ENCODE results near the gene ACTL10. TPM values are rescaled to one million over a fixed set of nuclear protein-coding genes. Genes with fewer than 3 reads are reported as not detected.

The ACTL10 gene
- total and polyA plus RNA-seq, 4 donors = 0.63 to 1.2 (median 1.1) TPM

- no peaks in the 10 kb centered on the region for H3K9me3 ChIP-seq (ENCODE audit: control insufficient read depth, low read length)
- intact Hi-C loops (cut with DNase I) = loop anchor here in 1 of 2 donors (5.0 kb wide), 1 partner anchor 36 kb away; the partner anchor contains the start of gene PXMP4
- no peaks in the 10 kb centered on the region for H3K4me1 ChIP-seq (ENCODE audit: control insufficient read depth in 1 of 2, insufficient read depth in 2 of 2, low read length in 2 of 2)
- H3K4me3 ChIP-seq (ENCODE audit: low read length in 2 of 2) = peak within 1 kb of the TSS; percentile 40 to 47
- DNase-seq (peak; percentile 97 to 98), ATAC-seq (ENCODE audit: low FRiP score) (peak; percentile 97)
- no peak within 1 kb of the TSS for H3K27ac ChIP-seq (ENCODE audit: low read depth in 1 of 2, low read length in 2 of 2)
- 2 to 3% methylated on average over 63 to 101 of the region's 101 CpGs for WGBS, 2 donors
- no peaks in the 10 kb centered on the region for H3K36me3 ChIP-seq (ENCODE audit: control insufficient read depth in 1 of 2, insufficient read depth in 2 of 2, low read length in 1 of 2)
- no peaks in the 10 kb centered on the region for H3K27me3 ChIP-seq (ENCODE audit: control insufficient read depth in 1 of 2, insufficient read depth in 2 of 2, low read length in 1 of 2)
Observed at GRCh38 chr20:33686100-33686983, 19.6 kb downstream of the ACTL10 start, which contains the start of gene E2F1. TSS of gene E2F1 (minus strand) at chr20:33686385. CDS start at chr20:33686264, 121 bp downstream.

- H3K9me3 ChIP-seq (ENCODE audit: control insufficient read depth, low read length) = no peaks in the 10 kb centered on the region
- no peaks in the 10 kb centered on the region for H3K27me3 ChIP-seq (ENCODE audit: control insufficient read depth in 1 of 2, insufficient read depth in 2 of 2, low read length in 1 of 2)
- intact Hi-C loops (cut with DNase I) = loop anchor here in 1 of 2 donors (5.0 kb wide), 1 partner anchor 35 kb away; the partner anchor contains the start of gene PXMP4
- no peak for ATAC-seq (ENCODE audit: low FRiP score)
- H3K36me3 ChIP-seq (ENCODE audit: control insufficient read depth in 1 of 2, insufficient read depth in 2 of 2, low read length in 1 of 2) = no peaks in the 10 kb centered on the region
- H3K4me1 ChIP-seq (ENCODE audit: control insufficient read depth in 1 of 2, insufficient read depth in 2 of 2, low read length in 2 of 2) = no peaks in the 10 kb centered on the region
- WGBS, 2 donors = 81 to 85% methylated on average over 14 of the region's 14 CpGs
- H3K27ac ChIP-seq (ENCODE audit: low read depth in 1 of 2, low read length in 2 of 2) = no peak overlapping the region
- no peak for DNase-seq
- H3K4me3 ChIP-seq (ENCODE audit: low read length in 2 of 2) = no peak overlapping the region
Observed at GRCh38 chr20:33686984-33687366, 20.2 kb downstream of the ACTL10 start.

GRCh38 chr20:33687370-33687915 is 20.7 kb downstream of the ACTL10 start:
- Histone ChIP-seq H3K36me3 (ENCODE audit: control insufficient read depth in 1 of 2, insufficient read depth in 2 of 2, low read length in 1 of 2) (no peaks in the 10 kb centered on the region), H3K9me3 (ENCODE audit: control insufficient read depth, low read length) (no peaks in the 10 kb centered on the region), H3K4me3 (ENCODE audit: low read length in 2 of 2) (no peak overlapping the region), H3K27ac (ENCODE audit: low read depth in 1 of 2, low read length in 2 of 2) (no peak overlapping the region), H3K4me1 (ENCODE audit: control insufficient read depth in 1 of 2, insufficient read depth in 2 of 2, low read length in 2 of 2) (no peaks in the 10 kb centered on the region), H3K27me3 (ENCODE audit: control insufficient read depth in 1 of 2, insufficient read depth in 2 of 2, low read length in 1 of 2) (no peaks in the 10 kb centered on the region)
- ATAC-seq (ENCODE audit: low FRiP score) (no peak), DNase-seq (no peak)
- intact Hi-C loops (cut with DNase I) = loop anchor here in 1 of 2 donors (5.0 kb wide), 1 partner anchor 35 kb away; the partner anchor contains the start of gene PXMP4
- WGBS, 2 donors = 78 to 79% methylated on average over 8 of the region's 8 CpGs

GRCh38 chr20:33687993-33688937 is 21.5 kb downstream of the ACTL10 start:
- no peaks in the 10 kb centered on the region for H3K36me3 ChIP-seq (ENCODE audit: control insufficient read depth in 1 of 2, insufficient read depth in 2 of 2, low read length in 1 of 2)
- 87 to 88% methylated on average over 3 of the region's 3 CpGs for WGBS, 2 donors
- ATAC-seq (ENCODE audit: low FRiP score) (no peak), DNase-seq (no peak)
- no peaks in the 10 kb centered on the region for H3K4me1 ChIP-seq (ENCODE audit: control insufficient read depth in 1 of 2, insufficient read depth in 2 of 2, low read length in 2 of 2)
- H3K27ac ChIP-seq (ENCODE audit: low read depth in 1 of 2, low read length in 2 of 2) = no peak overlapping the region
- intact Hi-C loops (cut with DNase I) = loop anchor here in 1 of 2 donors (5.0 kb wide), 1 partner anchor 34 kb away; the partner anchor contains the start of gene PXMP4
- H3K27me3 ChIP-seq (ENCODE audit: control insufficient read depth in 1 of 2, insufficient read depth in 2 of 2, low read length in 1 of 2) = no peaks in the 10 kb centered on the region
- H3K4me3 ChIP-seq (ENCODE audit: low read length in 2 of 2) = no peak overlapping the region
- no peaks in the 10 kb centered on the region for H3K9me3 ChIP-seq (ENCODE audit: control insufficient read depth, low read length)

- intact Hi-C loops (cut with DNase I) = loop anchor here in 1 of 2 donors (5.0 kb wide), 1 partner anchor 33 kb away; the partner anchor contains the start of gene PXMP4
- 70 to 76% methylated on average over 3 of the region's 3 CpGs for WGBS, 2 donors
- H3K9me3 ChIP-seq (ENCODE audit: control insufficient read depth, low read length) = no peaks in the 10 kb centered on the region
- DNase-seq (no peak), ATAC-seq (ENCODE audit: low FRiP score) (no peak)
- no peak overlapping the region for H3K4me3 ChIP-seq (ENCODE audit: low read length in 2 of 2)
- H3K27me3 ChIP-seq (ENCODE audit: control insufficient read depth in 1 of 2, insufficient read depth in 2 of 2, low read length in 1 of 2) = no peaks in the 10 kb centered on the region
- H3K36me3 ChIP-seq (ENCODE audit: control insufficient read depth in 1 of 2, insufficient read depth in 2 of 2, low read length in 1 of 2) = no peaks in the 10 kb centered on the region
- no peaks in the 10 kb centered on the region for H3K4me1 ChIP-seq (ENCODE audit: control insufficient read depth in 1 of 2, insufficient read depth in 2 of 2, low read length in 2 of 2)
- H3K27ac ChIP-seq (ENCODE audit: low read depth in 1 of 2, low read length in 2 of 2) = no peak overlapping the region
Observed at GRCh38 chr20:33688938-33689424, 22.2 kb downstream of the ACTL10 start.

GRCh38 chr20:33689493-33689892 is 22.8 kb downstream of the ACTL10 start:
- WGBS, 2 donors = 95 to 97% methylated on average over 1 of the region's 1 CpG
- Histone ChIP-seq H3K4me1 (ENCODE audit: control insufficient read depth in 1 of 2, insufficient read depth in 2 of 2, low read length in 2 of 2) (no peaks in the 10 kb centered on the region), H3K27ac (ENCODE audit: low read depth in 1 of 2, low read length in 2 of 2) (no peak overlapping the region), H3K9me3 (ENCODE audit: control insufficient read depth, low read length) (no peaks in the 10 kb centered on the region), H3K36me3 (ENCODE audit: control insufficient read depth in 1 of 2, insufficient read depth in 2 of 2, low read length in 1 of 2) (no peaks in the 10 kb centered on the region), H3K4me3 (ENCODE audit: low read length in 2 of 2) (no peak overlapping the region), H3K27me3 (ENCODE audit: control insufficient read depth in 1 of 2, insufficient read depth in 2 of 2, low read length in 1 of 2) (no peaks in the 10 kb centered on the region)
- ATAC-seq (ENCODE audit: low FRiP score) = no peak
- DNase-seq = no peak
- intact Hi-C loops (cut with DNase I) = loop anchor here in 1 of 2 donors (5.0 kb wide), 1 partner anchor 33 kb away; the partner anchor contains the start of gene PXMP4

- H3K27me3 ChIP-seq (ENCODE audit: control insufficient read depth in 1 of 2, insufficient read depth in 2 of 2, low read length in 1 of 2) = no peaks in the 10 kb centered on the region
- H3K4me1 ChIP-seq (ENCODE audit: control insufficient read depth in 1 of 2, insufficient read depth in 2 of 2, low read length in 2 of 2) = no peaks in the 10 kb centered on the region
- ATAC-seq (ENCODE audit: low FRiP score) (no peak), DNase-seq (no peak)
- no peak overlapping the region for H3K27ac ChIP-seq (ENCODE audit: low read depth in 1 of 2, low read length in 2 of 2)
- H3K4me3 ChIP-seq (ENCODE audit: low read length in 2 of 2) = no peak overlapping the region
- intact Hi-C loops (cut with DNase I) = loop anchor here in 1 of 2 donors (5.0 kb wide), 1 partner anchor 32 kb away; the partner anchor contains the start of gene PXMP4
- WGBS, 2 donors = 68 to 69% methylated on average over 4 of the region's 4 CpGs
- H3K36me3 ChIP-seq (ENCODE audit: control insufficient read depth in 1 of 2, insufficient read depth in 2 of 2, low read length in 1 of 2) = no peaks in the 10 kb centered on the region
- H3K9me3 ChIP-seq (ENCODE audit: control insufficient read depth, low read length) = no peaks in the 10 kb centered on the region
Observed at GRCh38 chr20:33689973-33690372, 23.2 kb downstream of the ACTL10 start.

GRCh38 chr20:33693289-33693688 is 26.5 kb downstream of the ACTL10 start:
- WGBS, 2 donors = 47 to 49% methylated on average over 5 of the region's 5 CpGs
- DNase-seq (no peak), ATAC-seq (ENCODE audit: low FRiP score) (no peak)
- Histone ChIP-seq H3K4me1 (ENCODE audit: control insufficient read depth in 1 of 2, insufficient read depth in 2 of 2, low read length in 2 of 2) (peaks cover 0 to 2% of the 10 kb centered on the region in 2 donors), H3K9me3 (ENCODE audit: control insufficient read depth, low read length) (no peaks in the 10 kb centered on the region), H3K27me3 (ENCODE audit: control insufficient read depth in 1 of 2, insufficient read depth in 2 of 2, low read length in 1 of 2) (no peaks in the 10 kb centered on the region), H3K36me3 (ENCODE audit: control insufficient read depth in 1 of 2, insufficient read depth in 2 of 2, low read length in 1 of 2) (no peaks in the 10 kb centered on the region), H3K27ac (ENCODE audit: low read depth in 1 of 2, low read length in 2 of 2) (no peak overlapping the region), H3K4me3 (ENCODE audit: low read length in 2 of 2) (no peak overlapping the region)
- intact Hi-C loops (cut with DNase I) = no loop called here

All from aorta (tissue), 5 donors.